Erythroblast (primary cell): ENCODE results near the gene PITPNB.

Experiments used
- GATA1 ChIP-seq: IDR thresholded peaks from 2 replicates; pipeline ENCODE4 v1.6.1; 2011; ENCODE audit warnings: low read depth, mild to moderate bottlenecking, control low read depth, low read length, moderate library complexity
- POLR2A ChIP-seq: IDR thresholded peaks from 2 replicates; pipeline ENCODE4 v1.6.1; 2011; ENCODE audit warnings: mild to moderate bottlenecking, low read length

- TF ChIP-seq POLR2A (peak; percentile 90), GATA1 (no peak)
These were observed at the start of gene PITPNB for GRCh38 chr22:27919222-27919941.
